Renal cortex interstitium (tissue), 11 donors: ENCODE results near the gene COL4A1. TPM values are rescaled to one million over a fixed set of nuclear protein-coding genes. Genes with fewer than 3 reads are reported as not detected.
A peak's percentile ranks its signal among the peaks of the same experiment; 100 is the strongest.

Experiments
- DNase-seq, 11 donors: peaks; one replicate each; pipeline ENCODE4 v3.0.0-alpha.2; 2013; ENCODE audit warnings: low read depth in 9 of 11, low spot score in 4 of 11; ENCODE audit errors: extremely low read depth in 1 of 11
- polyA plus RNA-seq, 3 donors: library from polyadenylated mRNA; unstranded; fragments of 120-200 nt; gene quantifications; one replicate each; pipeline ENCODE4 v1.2.1, GENCODE V29; 2013; ENCODE audit not compliant: insufficient read length in 3 of 3

Gene COL4A1
- polyA plus RNA-seq, 3 donors: 537 to 578 (median 563) TPM

DNA sequence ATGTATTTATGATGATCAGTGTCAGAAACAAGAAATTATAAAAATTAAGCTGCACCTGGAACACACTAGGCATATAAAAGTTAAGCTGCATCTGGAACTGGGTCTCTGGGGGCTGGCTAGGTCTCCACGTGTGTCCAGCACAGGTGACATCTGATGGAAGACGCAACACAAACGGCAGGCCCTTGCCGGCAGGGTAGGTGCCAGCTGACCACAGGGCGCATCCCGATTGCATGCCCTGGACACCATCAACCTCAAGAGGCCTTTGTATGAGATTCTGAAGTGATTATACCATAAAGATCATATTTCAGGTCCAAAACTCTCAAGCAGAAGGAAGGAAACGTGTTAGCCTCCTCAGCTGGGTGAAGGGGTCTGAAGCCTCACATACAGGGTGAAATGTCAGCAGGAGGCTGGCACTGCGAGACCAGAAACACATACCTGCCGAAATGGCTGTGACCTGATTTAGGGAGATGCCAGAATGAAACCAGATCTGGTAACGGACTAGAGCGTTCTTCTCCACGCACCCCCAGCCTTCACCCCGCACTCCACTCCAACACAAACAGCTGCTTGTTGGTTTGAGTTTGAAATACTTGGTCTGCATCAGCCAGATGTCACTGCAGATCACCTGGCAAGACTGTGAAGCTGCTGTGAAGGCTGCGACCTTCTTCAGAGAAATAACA is 37.3 kb downstream of the COL4A1 start:
- no peak for DNase-seq

DNA sequence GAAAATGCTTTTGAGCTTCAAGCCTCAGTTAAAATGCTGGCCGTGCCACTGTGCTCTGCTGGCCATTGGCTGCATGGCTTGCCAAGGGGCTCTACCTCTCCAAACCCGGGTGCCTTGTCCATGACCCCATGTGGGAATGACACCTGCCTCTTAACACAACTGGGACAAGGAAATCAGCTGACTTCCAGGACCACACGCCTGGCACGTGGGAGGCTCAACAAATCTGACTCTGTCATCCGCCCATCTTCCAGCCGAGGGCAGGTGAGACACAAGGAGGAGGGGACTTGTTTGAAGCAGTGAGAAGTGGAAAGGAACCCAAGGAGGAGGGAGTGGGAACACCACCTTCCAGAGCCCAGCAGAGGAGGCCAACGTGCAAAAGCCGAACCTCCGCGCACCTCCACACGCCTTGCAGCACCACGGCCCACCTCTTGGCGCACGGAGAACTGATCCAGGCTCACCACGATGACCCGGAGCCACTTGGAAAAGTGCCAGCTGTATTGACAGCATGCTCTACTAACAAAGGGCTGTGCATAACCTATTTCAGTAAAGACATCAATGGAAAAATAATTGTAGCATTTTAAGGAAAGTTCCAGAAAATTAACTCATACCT is 38.3 kb downstream of the COL4A1 start:
- DNase-seq: no peak

DNA sequence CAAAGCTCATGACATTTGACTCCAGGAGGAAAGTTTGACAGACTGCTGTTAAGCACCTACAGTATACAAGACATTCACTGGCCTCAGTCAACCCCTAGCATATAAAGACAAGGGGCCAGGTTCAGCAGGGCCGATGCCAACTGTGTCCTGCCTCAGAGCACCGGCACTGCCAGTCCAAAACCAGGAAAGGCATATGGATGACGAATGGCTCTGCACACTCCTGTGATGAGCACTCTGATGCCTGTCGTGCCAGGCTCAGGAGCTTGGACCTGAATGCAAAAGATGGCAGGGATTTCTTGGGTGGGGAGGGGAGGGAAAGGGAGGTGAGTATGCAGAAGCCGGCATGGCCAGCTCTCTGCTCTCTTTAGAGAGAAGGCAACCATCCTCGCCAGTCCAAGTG is 38.9 kb downstream of the COL4A1 start:
- no peak for DNase-seq

DNA sequence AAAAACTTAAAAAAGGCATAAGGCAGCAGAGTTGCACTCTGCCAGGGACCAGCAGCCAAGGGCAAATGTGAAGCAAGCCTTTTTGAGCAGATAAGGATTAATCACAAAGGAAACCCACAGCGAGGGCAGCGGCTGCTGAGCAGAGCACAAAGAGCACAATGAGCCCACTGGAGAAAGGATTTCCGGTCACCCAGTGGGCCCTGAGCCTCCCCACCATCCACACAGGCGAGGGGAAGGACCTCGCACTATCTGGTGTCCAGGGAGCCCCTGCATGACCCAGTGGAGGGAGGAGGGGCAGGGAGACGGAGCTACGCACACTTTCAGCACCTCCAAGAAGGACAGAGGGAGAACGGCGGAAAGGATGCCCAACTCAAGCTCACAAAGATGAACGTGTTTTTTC is 40.0 kb downstream of the COL4A1 start:
- no peak for DNase-seq

DNA sequence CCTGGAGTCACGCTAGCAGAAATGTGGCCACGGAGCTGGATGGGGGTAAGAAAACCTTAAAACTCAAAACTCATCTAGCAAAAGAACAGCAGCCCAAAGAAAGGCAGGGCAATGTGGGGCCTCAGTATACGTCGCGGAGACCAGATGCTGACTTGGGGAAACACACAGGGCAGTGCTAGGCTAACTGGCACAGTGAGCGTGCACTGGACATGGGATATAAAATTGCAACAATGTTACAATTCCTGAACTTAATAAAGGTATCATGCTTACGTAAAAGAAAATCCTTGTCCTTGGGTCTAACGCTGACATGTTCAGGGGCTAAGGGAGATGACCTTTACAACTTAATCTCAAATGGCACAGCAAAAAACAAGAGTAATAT is 40.5 kb downstream of the COL4A1 start:
- no peak for DNase-seq

GRCh38 chr13:110265682-110266430 is 41.1 kb downstream of the COL4A1 start:
- no peak for DNase-seq

GRCh38 chr13:110265341-110265681 is 41.6 kb downstream of the COL4A1 start:
- DNase-seq: no peak

DNA sequence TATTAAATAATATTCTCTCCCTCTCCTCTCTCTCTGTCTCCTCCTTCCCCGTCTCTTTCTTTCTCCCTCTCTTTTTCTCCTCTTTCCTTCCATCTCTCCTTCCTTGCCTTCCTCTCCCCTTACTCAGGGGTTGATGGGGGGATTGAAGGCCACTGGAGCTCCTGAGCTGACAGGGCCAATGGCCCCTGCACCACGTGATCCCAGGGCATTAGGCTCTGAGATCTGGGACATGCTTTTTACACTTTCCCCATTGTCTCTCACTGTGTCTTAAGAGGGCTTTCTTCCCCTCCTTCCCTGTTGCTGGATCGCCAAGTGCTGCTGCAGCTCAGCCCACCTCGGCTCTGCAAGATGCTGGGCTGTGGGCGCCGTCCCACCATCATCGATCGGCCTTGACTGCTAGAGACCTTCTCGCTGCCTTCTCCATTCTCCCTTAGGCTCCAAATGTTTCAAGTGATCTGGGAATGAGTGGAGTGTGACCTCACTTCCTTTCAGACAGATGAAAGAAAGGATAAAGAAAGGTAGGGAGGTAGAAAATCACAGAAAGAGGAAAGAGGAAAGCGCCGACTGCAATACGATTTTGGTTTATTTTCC is 42.2 kb downstream of the COL4A1 start:
- DNase-seq: no peak

DNA sequence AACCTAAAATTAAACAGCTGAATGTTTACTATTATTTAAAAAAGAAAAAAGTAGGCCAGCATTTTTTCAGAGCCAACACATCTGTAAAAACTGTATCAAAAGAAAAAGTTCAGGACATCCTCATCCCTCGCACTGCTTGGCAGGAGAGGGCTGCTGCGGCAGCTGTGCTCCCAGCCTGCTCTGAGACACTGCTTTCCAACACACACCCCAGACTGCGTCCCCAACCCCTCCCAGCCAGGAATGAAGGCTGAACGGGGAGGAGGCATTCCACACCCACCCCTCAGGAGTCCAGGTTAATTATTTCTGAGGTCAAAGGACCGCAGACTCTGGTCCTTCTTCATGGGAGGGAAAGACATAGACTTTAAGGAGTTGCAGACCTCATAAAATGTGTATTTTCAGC is 43.1 kb downstream of the COL4A1 start:
- peak in 1 of 11 donors; percentile 54 for DNase-seq

DNA sequence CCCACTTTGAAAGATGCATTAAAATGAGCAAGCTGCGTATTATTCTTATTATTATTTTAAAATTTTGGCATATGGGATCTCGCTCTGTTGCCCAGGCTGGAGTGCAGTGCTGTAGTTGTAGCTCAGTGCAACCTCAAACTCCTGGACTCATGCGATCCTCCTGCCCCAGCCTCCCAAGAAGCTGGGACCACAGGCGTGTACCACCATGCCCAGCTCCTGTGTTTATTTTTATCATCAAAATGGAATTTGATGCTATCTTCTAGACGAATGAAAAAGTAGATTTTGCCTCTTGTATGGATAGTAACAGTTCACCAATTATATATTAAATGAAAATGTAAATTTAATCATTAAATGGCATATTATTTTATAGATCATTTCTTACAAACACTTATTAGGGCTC is 43.6 kb downstream of the COL4A1 start:
- DNase-seq: no peak

DNA sequence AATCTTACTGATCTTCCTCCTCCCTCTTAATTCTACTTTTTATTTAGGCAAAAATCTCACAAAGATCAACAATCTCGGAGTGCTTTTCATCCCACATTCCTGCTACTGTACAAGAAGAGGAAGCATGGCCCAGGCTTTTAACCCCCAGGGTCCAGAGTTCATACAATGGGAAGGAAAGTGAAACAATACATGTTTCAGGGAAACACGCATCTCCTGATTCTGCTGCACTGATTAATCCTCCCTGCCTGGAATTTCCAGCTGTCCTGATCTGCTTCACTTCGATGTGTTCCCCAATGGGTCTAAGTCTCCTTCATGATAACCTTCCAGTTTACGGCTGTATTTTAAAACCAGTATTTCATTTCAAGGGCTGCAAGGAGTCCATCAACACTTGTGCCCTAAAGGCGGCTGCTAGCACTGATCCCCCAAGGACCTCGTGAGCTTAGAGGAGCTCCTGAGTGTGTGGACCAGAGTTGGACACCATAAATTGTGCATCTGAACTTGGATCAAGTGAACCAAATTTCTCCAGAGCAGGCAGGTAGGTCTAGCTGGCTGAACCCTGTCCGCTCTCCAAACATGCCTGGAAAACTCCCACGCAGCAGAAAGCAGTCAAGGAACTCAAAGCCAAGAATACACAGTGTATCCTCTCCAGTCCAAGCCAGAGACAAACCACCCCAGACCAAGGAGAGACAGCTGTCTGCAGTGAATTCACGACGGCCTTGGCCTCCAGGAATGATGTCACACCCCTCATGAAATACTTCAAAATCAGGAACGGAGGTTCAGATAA is 44.3 kb downstream of the COL4A1 start:
- peak in 1 of 11 donors; percentile 73 for DNase-seq

DNA sequence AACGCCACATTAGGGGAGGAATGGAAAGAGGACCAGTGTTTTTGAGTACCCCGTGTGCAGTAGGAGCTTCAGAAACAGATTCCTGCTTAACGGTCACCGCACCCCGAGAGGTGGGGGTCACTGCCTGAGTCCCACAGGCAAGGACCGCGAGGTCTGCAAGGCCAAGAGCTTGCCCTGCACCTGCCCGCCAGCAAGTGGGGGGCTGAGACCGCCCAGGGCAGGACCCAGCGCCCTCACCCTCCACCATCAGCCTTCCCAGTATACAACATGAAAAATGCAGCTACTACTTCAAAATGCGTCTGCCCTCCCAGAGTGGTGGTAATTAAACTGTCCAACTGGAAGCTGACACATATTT is 44.9 kb downstream of the COL4A1 start:
- DNase-seq: no peak

DNA sequence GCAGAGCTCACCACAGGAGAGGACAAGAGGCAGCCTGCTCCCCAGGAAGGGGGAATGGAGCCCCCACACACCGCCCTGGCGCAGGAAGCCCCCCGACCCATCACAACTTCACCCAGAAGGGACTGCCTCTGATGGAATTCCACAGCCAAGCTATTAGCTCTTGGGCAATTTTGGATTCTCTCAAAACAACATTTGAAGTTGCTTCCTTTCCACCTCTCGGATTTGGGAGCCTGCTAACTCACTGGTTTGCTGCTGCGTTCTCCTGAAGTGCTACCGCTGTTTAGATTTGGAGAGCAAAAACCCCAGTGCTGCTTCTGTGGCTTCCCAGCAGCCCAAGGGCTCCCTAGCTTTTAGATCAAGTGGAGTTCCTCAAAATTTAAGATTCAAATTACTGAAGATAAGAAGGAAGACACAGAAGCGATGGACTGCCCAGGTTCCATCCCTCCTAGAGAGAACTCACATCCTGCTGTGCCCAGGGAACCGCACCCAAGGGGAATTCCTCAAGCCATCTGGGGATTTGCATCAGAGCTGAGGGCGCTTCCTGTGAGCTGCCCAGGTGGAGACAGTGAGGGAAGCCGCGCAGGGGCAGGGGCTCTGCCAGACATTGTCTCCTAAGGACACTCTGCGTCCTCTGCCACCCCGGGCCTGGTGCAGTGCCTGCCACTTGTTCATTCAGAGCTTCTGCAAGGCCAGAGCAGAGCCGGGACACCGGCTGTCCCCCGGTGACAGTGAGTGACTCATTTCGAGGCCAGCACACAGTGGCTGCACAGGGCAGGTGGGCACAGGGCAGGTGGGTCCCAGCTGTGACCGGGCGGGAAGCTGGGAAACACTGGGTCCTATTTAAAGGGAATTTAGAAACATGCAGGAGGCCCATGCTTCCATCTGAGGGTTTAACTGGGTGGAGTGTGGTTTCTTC is 45.5 kb downstream of the COL4A1 start:
- no peak for DNase-seq

GRCh38 chr13:110259651-110260050 is 47.3 kb downstream of the COL4A1 start:
- no peak for DNase-seq

- no peak for DNase-seq
These were observed 47.9 kb downstream of the COL4A1 start for GRCh38 chr13:110258876-110259631.

DNA sequence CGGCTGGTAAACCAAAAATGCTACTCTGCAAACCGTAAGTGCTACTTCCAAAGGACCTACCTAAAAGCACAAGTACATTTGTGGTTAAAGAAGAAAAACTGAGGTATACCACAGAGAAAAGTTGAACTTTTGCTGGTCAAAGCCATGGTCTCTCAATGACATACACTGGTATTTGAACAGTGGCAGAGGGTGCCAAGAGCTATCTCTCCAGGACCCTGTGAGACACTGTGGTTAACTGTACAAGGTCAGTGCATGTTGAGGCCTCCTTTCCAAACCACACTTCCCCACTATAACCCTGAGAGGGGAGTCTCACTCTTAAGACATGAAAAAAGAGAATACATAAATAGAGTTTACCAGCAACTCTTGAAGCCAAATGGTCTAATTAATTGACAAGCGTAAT is 49.5 kb downstream of the COL4A1 start:
- no peak for DNase-seq

DNA sequence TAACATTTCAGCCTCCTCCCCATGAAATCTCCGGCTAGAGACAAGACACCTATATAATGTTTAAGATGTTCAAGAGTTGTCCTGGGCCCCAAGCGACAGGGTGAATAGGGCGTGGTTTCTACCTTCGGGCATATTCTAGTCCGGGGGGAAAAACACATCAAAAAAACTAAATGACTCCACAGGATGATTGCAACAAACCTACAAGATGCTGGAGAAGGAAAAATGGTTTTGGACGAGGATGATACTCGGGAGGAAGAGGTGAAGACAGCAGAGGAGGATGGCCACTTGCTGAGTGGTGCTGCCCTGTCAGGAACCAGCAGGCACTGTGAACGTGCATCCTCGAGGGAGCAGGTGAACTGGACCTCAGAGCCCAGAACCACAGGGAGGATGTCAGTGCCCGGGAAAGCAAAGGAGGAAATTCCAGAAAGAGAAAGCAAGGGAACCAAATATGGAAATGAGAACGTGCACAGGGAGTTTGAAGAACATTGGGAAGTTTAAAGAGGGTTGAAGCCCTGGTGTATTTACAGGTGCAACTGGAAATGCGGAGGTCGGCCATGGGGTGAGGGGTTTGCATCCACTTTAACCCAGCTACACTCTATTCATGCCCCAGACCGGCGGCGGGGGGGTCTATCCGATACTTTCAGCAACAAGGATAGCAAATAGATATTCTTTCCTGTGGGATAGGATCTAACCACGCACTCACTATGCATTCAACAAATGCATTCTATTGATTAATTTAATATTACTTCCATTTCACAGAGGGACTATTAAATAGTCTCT is 50.6 kb downstream of the COL4A1 start:
- DNase-seq: no peak
